ENCODE measurements around the gene CACUL1. TPM values are rescaled to one million over a fixed set of nuclear protein-coding genes. Genes with fewer than 3 reads are reported as not detected.
A peak's percentile ranks its signal among the peaks of the same experiment; 100 is the strongest.

The CACUL1 gene
- total RNA-seq, 1 donor from 2014 or later, result 38.8 TPM

DNA sequence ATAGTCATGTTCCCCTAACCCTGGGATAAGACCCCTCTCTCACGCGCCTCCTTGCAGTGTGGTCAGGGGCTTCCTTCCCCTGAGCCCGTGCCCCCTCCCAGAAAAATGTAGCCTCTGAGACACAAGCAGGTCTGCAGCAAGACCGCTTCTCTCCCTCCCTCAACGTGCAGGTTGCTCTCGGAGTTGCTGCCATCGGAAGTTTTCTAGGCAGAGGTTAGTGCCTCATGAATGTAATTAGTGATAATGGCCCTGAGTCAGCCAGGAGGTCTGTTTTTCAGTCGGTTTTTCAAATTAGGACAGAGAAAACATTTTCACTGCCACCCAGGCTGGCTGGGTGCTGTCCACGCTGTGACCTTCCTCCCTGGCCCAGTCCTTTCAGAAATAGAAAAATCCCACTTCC, 116.1 kb downstream of the CACUL1 start:
- DNase-seq (ENCODE audit: low spot score), result no peak

DNA sequence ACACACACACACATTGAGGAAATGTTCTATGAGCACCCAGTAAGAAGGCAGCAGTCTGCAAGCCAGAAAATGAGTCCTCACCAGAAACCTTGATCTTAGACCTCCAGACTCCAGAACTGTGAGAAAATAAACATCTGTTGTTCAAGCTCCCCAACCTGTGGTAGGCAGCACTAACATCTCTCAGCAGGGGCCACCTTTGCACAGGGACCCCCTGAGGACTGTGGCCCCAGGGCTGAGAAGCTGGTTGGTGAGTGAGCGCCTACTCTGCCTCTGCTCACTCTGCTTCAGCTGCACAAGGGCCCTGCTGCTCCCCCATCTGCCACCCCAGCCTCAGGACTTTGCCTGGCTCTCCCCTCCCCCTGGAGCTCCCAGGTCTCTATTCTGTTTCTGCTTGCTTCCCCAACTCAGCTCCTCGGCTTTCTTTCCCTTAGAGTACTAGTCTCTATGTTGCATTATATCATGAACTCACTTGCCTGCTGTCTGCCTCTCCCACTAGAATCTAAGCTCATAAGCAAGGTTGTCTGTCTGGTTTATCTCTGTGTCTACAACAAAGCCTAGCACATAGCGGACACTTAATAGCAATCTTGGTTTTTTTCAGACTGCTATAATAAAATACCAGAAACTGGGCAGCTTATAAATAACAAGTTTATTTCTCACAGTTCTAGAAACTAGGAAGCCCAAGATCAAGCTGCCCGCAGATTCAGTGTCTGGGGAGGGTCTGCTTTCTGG, 118.9 kb downstream of the CACUL1 start:
- DNase-seq (ENCODE audit: low spot score), result peak; percentile 93

DNA sequence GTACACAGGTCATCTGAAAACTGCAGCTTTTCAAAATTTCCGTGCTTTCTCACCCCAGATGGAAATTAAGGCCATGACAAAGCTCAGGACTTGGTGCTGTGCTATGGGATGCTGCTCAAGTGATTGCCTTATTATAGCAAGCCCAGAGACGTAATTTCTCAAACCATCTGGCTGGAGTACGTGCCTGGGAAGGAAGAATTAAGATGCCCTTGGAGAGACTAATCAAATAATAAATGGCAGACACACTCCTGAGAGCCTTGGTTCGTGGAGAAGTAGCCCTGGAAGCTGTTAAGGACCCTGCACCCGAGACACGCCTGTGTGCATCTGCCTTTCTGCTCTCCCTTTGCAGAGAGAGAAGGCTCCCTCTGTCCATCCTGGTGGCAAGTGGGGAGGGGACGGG, 121.0 kb downstream of the CACUL1 start:
- DNase-seq (ENCODE audit: low spot score), result no peak

DNA sequence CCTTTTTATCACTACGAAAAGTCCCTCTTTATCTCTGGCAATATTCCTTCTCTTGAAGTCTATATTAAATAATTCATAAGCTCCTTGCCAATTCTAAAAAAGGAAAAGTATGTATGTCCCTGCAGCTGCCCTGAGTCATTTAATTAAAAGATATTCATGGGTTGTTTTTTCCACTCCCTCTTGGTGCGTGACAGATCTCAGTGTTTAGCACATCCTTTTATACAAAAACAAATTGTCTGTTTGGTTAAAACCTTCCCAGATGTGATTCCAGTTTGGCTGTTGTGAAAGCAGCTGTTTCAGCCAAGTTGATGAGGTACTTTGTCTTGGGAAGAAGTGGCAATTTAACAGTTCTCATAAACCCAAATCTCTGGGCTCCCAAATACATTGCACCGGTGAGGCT, 125.6 kb downstream of the CACUL1 start:
- DNase-seq (ENCODE audit: low spot score), result peak; percentile 68

DNA sequence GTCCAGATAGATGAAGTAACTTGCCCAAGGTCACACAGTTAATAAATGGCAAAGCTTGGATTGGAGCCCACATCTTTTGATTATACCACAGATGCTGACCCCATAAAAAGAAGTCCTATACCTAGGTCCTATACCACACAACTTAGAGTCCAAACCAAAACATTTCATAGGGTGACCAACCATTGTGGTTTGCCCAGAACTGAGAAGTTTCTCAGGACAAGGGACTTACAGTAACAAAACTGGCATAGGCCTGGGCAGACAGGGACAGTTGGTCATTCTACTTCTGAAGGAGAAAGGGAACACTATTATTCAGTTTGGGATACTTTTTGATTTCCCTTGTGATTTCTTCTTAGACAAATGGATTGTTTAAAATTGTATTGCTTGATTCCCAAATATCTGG, 126.4 kb downstream of the CACUL1 start:
- DNase-seq (ENCODE audit: low spot score), result no peak

DNA sequence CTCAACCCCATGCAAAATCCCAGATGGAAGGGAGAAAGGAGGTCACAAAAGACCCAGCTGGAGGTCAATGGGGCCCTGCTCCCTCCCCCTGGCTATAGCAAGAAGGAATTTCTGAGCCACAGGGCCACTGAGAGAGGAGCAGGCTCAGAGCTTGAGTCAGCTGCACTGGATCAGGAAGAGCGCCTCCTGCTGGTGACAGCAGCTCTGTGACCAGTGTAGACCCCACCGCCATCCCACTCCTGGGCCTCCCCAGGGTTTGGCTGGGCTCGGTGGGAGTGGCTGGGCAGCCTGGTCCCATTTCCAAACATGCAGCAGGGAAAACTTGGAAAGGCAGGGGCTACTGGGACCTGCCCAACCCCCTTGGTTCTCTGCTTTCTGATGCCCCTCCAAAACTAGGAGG, 127.8 kb downstream of the CACUL1 start:
- DNase-seq (ENCODE audit: low spot score), result no peak

Other genes with a start within 250 kb of the CACUL1 start
- 1.4 TPM for gene PRLHR, start 159.3 kb downstream of the CACUL1 start, total RNA-seq (ENCODE audit: insufficient read depth, low replicate concordance)